ENCODE results near the gene CEBPE. TPM values are rescaled to one million over a fixed set of nuclear protein-coding genes. Genes with fewer than 3 reads are reported as not detected.

CEBPE gene
- polyA plus RNA-seq, 1 donor from 2014 or later: not detected

- no peaks in the 10 kb centered on the region for H3K9me2 ChIP-seq (ENCODE audit: insufficient read depth, low read length)
- H2AFZ ChIP-seq (ENCODE audit: low read depth, low read length): no peak overlapping the region
- no peak overlapping the region for H3K9ac ChIP-seq (ENCODE audit: low read length)
- no peak for TF ChIP-seq EP300 (conservative IDR thresholded peaks at IDR 0.05; ENCODE audit: poor library complexity, severe bottlenecking)
- no peak for TF ChIP-seq MXI1 (conservative IDR thresholded peaks at IDR 0.05; ENCODE audit: poor library complexity, severe bottlenecking)
- no peak for TF ChIP-seq EZH2 (IDR thresholded peaks at IDR 0.05; ENCODE audit: borderline replicate concordance, insufficient read depth, low read length, poor library complexity, severe bottlenecking)
- TF ChIP-seq REST (IDR thresholded peaks at IDR 0.05; ENCODE audit: borderline replicate concordance): no peak
- TF ChIP-seq RAD21 (conservative IDR thresholded peaks at IDR 0.05): no peak
- TF ChIP-seq TAF1 (IDR thresholded peaks at IDR 0.05; ENCODE audit: low read depth): no peak
- no peak for TF ChIP-seq POLR2AphosphoS5 (IDR thresholded peaks at IDR 0.05)
- no peak for TF ChIP-seq CTCF (IDR thresholded peaks at IDR 0.05; ENCODE audit: poor library complexity, severe bottlenecking)
- no peak for TF ChIP-seq SMC3 (conservative IDR thresholded peaks at IDR 0.05; ENCODE audit: poor library complexity)
- no peaks in the 10 kb centered on the region for H4K20me1 ChIP-seq (ENCODE audit: insufficient read depth)
- H3F3A ChIP-seq (ENCODE audit: insufficient read depth, low read length, poor library complexity, severe bottlenecking): no peaks in the 10 kb centered on the region
- no peaks in the 10 kb centered on the region for H3K27me3 ChIP-seq (ENCODE audit: insufficient read depth, low read depth, low read length)
- no peaks in the 10 kb centered on the region for H3K9me3 ChIP-seq (ENCODE audit: low read length)
- no peak overlapping the region for H3K4me3 ChIP-seq (ENCODE audit: low read length)
- no peaks in the 10 kb centered on the region for H3K79me2 ChIP-seq (replicated peaks; ENCODE audit: insufficient read depth, low read length)
- no peaks in the 10 kb centered on the region for H3K36me3 ChIP-seq (ENCODE audit: insufficient read depth, low read length)
- H3K4me2 ChIP-seq (ENCODE audit: low read length): no peak overlapping the region
- no peak overlapping the region for H3K27ac ChIP-seq (ENCODE audit: low read length)
Observed at GRCh38 chr14:23151342-23151741, 32.3 kb upstream of the CEBPE start.

- Histone ChIP-seq H3K9me3 (ENCODE audit: low read length) (no peaks in the 10 kb centered on the region), H3K27ac (ENCODE audit: low read length) (no peak overlapping the region), H3K79me2 (replicated peaks; ENCODE audit: insufficient read depth, low read length) (no peaks in the 10 kb centered on the region), H3K9ac (ENCODE audit: low read length) (no peak overlapping the region), H4K20me1 (ENCODE audit: insufficient read depth) (no peaks in the 10 kb centered on the region), H3K9me2 (ENCODE audit: insufficient read depth, low read length) (no peaks in the 10 kb centered on the region), H3K27me3 (ENCODE audit: insufficient read depth, low read depth, low read length) (no peaks in the 10 kb centered on the region), H3K4me2 (ENCODE audit: low read length) (no peak overlapping the region), H3K36me3 (ENCODE audit: insufficient read depth, low read length) (no peaks in the 10 kb centered on the region), H2AFZ (ENCODE audit: low read depth, low read length) (no peak overlapping the region), H3F3A (ENCODE audit: insufficient read depth, low read length, poor library complexity, severe bottlenecking) (no peaks in the 10 kb centered on the region), H3K4me3 (ENCODE audit: low read length) (no peak overlapping the region)
- TF ChIP-seq EP300 (conservative IDR thresholded peaks at IDR 0.05; ENCODE audit: poor library complexity, severe bottlenecking) (no peak), RAD21 (conservative IDR thresholded peaks at IDR 0.05) (no peak), SMC3 (conservative IDR thresholded peaks at IDR 0.05; ENCODE audit: poor library complexity) (no peak)
Observed at GRCh38 chr14:23149745-23150144, 30.7 kb upstream of the CEBPE start.
